ENCODE data around the gene ROCK2.

- TF ChIP-seq POLR2AphosphoS5 (IDR thresholded peaks at IDR 0.05; ENCODE audit: low read depth, low read length) = no peak
- no peak for TF ChIP-seq SIN3A (IDR thresholded peaks at IDR 0.05; ENCODE audit: borderline replicate concordance, insufficient read depth, low read length)
- TF ChIP-seq TAF1 (IDR thresholded peaks at IDR 0.05; ENCODE audit: borderline replicate concordance, insufficient read depth, low read length) = no peak
- no peak for TF ChIP-seq REST (IDR thresholded peaks at IDR 0.05; ENCODE audit: insufficient read depth in 1 of 2, low read depth in 2 of 2, low read length in 2 of 2)
Measured at GRCh38 chr2:11161747-11162146, 182.7 kb downstream of the ROCK2 start.

All from PFSK-1 (cell line).